Measurements from ENCODE around the gene HERC5.

DNA sequence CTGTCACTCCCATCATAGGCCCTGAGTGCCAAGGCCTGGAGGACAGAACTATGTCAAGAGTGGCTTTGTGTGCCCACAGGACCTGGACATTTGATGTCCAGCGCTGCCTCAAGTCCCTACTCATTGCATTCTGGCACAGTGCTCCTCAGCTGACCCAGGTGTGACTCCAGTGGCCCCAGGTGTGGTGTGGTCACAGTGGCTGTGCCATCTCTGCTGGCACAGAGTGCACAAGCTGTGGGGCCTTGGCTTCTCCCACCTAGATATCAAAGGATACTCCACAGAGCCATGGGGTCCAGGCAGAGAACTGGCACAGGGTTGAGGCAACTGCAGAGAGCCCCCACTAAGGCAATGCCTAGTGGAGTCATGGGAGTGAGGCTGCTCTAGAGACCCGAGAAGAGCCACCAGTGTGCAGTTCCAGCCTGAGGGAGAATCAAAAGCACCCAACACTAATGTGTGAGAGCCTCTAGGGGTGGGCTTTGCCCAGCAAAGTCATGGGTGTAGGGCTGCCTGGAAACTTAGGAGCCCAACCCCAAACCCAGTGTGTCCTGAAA, 41.0 kb downstream of the HERC5 start:
- TF ChIP-seq, protein P1, sequence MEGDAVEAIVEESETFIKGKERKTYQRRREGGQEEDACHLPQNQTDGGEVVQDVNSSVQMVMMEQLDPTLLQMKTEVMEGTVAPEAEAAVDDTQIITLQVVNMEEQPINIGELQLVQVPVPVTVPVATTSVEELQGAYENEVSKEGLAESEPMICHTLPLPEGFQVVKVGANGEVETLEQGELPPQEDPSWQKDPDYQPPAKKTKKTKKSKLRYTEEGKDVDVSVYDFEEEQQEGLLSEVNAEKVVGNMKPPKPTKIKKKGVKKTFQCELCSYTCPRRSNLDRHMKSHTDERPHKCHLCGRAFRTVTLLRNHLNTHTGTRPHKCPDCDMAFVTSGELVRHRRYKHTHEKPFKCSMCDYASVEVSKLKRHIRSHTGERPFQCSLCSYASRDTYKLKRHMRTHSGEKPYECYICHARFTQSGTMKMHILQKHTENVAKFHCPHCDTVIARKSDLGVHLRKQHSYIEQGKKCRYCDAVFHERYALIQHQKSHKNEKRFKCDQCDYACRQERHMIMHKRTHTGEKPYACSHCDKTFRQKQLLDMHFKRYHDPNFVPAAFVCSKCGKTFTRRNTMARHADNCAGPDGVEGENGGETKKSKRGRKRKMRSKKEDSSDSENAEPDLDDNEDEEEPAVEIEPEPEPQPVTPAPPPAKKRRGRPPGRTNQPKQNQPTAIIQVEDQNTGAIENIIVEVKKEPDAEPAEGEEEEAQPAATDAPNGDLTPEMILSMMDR (IDR thresholded peaks at IDR 0.05): no peak
- no peak for TF ChIP-seq POLR2A (IDR thresholded peaks at IDR 0.05)
